Measurements from ENCODE around the gene TRDN. TPM values are rescaled to one million over a fixed set of nuclear protein-coding genes. Genes with fewer than 3 reads are reported as not detected.

TRDN gene
- total RNA-seq, 1 donor from 2014 or later = 0.06 TPM

- Mint-ChIP-seq H3K4me1 (no peaks in the 10 kb centered on the region), H3K4me3 (no peak overlapping the region), H3K27me3 (ENCODE audit: insufficient read depth, low read depth) (no peaks in the 10 kb centered on the region), H3K9me3 (no peaks in the 10 kb centered on the region), H3K36me3 (no peaks in the 10 kb centered on the region), H3K27ac (no peak overlapping the region)
- Histone ChIP-seq H3K9me3 (ENCODE audit: low read depth) (no peaks in the 10 kb centered on the region), H3K79me2 (ENCODE audit: low read depth) (no peaks in the 10 kb centered on the region), H3K4me1 (no peaks in the 10 kb centered on the region), H3K36me3 (no peaks in the 10 kb centered on the region), H3K27me3 (no peaks in the 10 kb centered on the region), H4K20me1 (ENCODE audit: low read depth) (no peaks in the 10 kb centered on the region), H3K4me3 (no peak overlapping the region), H2AFZ (replicated peaks) (no peak overlapping the region), H3K27ac (no peak overlapping the region), H3K9ac (no peak overlapping the region), H3K4me2 (no peak overlapping the region), H3F3A (ENCODE audit: low read depth) (no peaks in the 10 kb centered on the region)
- DNase-seq (ENCODE audit: low spot score) = peak; percentile 2
- no peak for TF ChIP-seq EZH2phosphoT487 (IDR thresholded peaks at IDR 0.05)
- TF ChIP-seq EZH2 (IDR thresholded peaks at IDR 0.05) = no peak
- no peak for TF ChIP-seq CTCF (IDR thresholded peaks at IDR 0.05)
Measured at GRCh38 chr6:123338394-123338793, 298.4 kb downstream of the TRDN start.

DNA sequence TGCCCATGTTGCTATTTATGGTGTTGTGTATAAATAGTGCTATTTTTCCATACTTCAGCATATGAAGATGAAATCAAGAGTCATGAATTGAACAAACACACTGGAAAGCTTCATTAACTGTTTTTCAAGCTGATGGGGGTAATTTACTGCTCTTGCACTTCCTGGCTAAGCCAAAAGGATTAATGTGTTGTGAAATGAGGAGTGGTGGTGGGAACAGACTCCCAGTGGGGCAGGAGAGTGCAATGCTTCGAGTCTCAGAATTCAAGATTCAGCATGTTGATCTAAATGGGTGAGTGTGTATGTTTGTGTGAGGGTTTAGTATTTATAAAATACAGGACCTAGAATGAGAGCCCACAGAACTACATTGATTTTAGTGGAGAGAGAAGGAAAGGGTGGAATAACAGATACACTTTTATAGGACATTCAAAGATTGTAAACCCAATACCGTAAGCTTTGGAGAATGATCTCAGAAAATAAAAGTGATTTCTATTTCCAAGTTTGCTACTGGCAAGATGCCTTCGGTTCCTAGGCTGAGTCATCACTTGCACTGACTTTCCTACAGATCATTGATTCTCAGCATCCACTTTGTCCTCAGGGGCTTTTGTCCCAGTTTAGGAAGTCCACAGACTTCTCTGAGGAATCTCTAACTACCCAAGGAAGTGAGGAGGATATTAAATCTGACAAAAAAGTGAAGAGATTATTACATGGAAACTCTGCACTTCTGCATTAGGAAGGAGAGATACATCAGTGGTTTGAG lies 303.6 kb downstream of the TRDN start:
- no peaks in the 10 kb centered on the region for H3K9me3 ChIP-seq (ENCODE audit: low read depth)
- H3K9me3 Mint-ChIP-seq = no peaks in the 10 kb centered on the region

DNA sequence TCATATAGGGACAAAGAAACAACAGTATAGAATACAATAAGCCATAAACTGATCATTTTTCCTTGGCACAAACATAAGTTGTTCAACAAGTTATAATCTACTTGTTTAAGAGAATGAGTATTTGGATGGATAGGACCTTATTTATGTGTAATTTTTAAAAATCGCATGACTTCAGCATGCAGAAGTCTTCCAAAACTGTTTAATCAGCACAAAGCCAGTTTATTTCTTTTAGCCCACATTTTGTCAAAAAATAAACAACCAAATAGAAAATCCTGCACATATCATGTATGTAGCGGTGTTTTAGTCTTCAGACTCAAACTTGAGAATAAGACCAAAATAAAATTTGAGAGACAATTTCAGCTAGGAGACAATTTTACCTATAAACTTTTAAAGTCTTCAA lies 304.7 kb downstream of the TRDN start:
- no peaks in the 10 kb centered on the region for H3K4me1 ChIP-seq
- no peaks in the 10 kb centered on the region for H3K79me2 ChIP-seq (ENCODE audit: low read depth)
- H3K27ac ChIP-seq = no peak overlapping the region
- Mint-ChIP-seq H3K9me3 (no peaks in the 10 kb centered on the region), H3K4me3 (no peak overlapping the region), H3K27ac (no peak overlapping the region), H3K4me1 (no peaks in the 10 kb centered on the region), H3K36me3 (no peaks in the 10 kb centered on the region), H3K27me3 (ENCODE audit: insufficient read depth, low read depth) (no peaks in the 10 kb centered on the region)
- H3K9me3 ChIP-seq (ENCODE audit: low read depth) = no peaks in the 10 kb centered on the region
- DNase-seq (ENCODE audit: low spot score) = no peak
- H3K4me2 ChIP-seq = no peak overlapping the region
- no peak overlapping the region for H2AFZ ChIP-seq (replicated peaks)
- peaks cover 7% of the 10 kb centered on the region for H3K27me3 ChIP-seq
- H3K36me3 ChIP-seq = no peaks in the 10 kb centered on the region
- H3K4me3 ChIP-seq = no peak overlapping the region
- no peak overlapping the region for H3K9ac ChIP-seq
- no peaks in the 10 kb centered on the region for H4K20me1 ChIP-seq (ENCODE audit: low read depth)
- TF ChIP-seq CTCF (IDR thresholded peaks at IDR 0.05) = no peak
- no peak for TF ChIP-seq EZH2phosphoT487 (IDR thresholded peaks at IDR 0.05)
- no peak for TF ChIP-seq EZH2 (IDR thresholded peaks at IDR 0.05)
- H3F3A ChIP-seq (ENCODE audit: low read depth) = no peaks in the 10 kb centered on the region

More for the DNA sequence above, 303.6 kb downstream of the TRDN start:
- Mint-ChIP-seq H3K4me1 (no peaks in the 10 kb centered on the region), H3K36me3 (no peaks in the 10 kb centered on the region), H3K4me3 (no peak overlapping the region), H3K27me3 (ENCODE audit: insufficient read depth, low read depth) (no peaks in the 10 kb centered on the region), H3K27ac (no peak overlapping the region)
- Histone ChIP-seq H3K4me2 (no peak overlapping the region), H3K4me1 (no peaks in the 10 kb centered on the region), H3K9ac (no peak overlapping the region), H2AFZ (replicated peaks) (no peak overlapping the region), H3K27me3 (peaks cover 7% of the 10 kb centered on the region), H3K4me3 (no peak overlapping the region), H3K27ac (no peak overlapping the region), H3F3A (ENCODE audit: low read depth) (no peaks in the 10 kb centered on the region), H3K36me3 (no peaks in the 10 kb centered on the region), H4K20me1 (ENCODE audit: low read depth) (no peaks in the 10 kb centered on the region), H3K79me2 (ENCODE audit: low read depth) (no peaks in the 10 kb centered on the region)
- TF ChIP-seq EZH2phosphoT487 (IDR thresholded peaks at IDR 0.05) (no peak), CTCF (IDR thresholded peaks at IDR 0.05) (no peak), EZH2 (IDR thresholded peaks at IDR 0.05) (no peak)
- DNase-seq (ENCODE audit: low spot score) = no peak
